ENCODE results near the gene COP1.

COP1 gene

GRCh38 chr1:176198413-176198812, 8.7 kb downstream of the COP1 start:
- DNase-seq = no peak

GRCh38 chr1:176196728-176197127, 10.4 kb downstream of the COP1 start:
- no peak for DNase-seq

- no peak for DNase-seq
These were observed 11.5 kb downstream of the COP1 start for GRCh38 chr1:176195547-176195946.

GRCh38 chr1:176193663-176194062, 13.4 kb downstream of the COP1 start:
- DNase-seq = peak; percentile 11

- peak; percentile 66 for DNase-seq
These were observed 14.1 kb downstream of the COP1 start for GRCh38 chr1:176193023-176193422.

- no peak for DNase-seq
These were observed 18.5 kb downstream of the COP1 start for GRCh38 chr1:176188604-176189003.

- no peak for DNase-seq
These were observed 20.1 kb downstream of the COP1 start for GRCh38 chr1:176187001-176187400.

GRCh38 chr1:176183618-176184017, 23.5 kb downstream of the COP1 start:
- peak; percentile 21 for DNase-seq

- DNase-seq = peak; percentile 8
These were observed 28.8 kb downstream of the COP1 start for GRCh38 chr1:176178316-176178715.

- peak; percentile 73 for DNase-seq
These were observed 29.3 kb downstream of the COP1 start for GRCh38 chr1:176177764-176178163.

GRCh38 chr1:176174108-176174507, 33.0 kb downstream of the COP1 start:
- no peak for DNase-seq

- no peak for DNase-seq
These were observed 34.9 kb downstream of the COP1 start for GRCh38 chr1:176172215-176172614.

- no peak for DNase-seq
These were observed 39.9 kb downstream of the COP1 start for GRCh38 chr1:176167210-176167609.

- no peak for DNase-seq
These were observed 41.5 kb downstream of the COP1 start for GRCh38 chr1:176165573-176165972.

- DNase-seq = peak; percentile 82
These were observed 42.9 kb downstream of the COP1 start for GRCh38 chr1:176164014-176164678.

GRCh38 chr1:176159993-176160392, 47.1 kb downstream of the COP1 start:
- DNase-seq = peak; percentile 39

GRCh38 chr1:176157995-176158394, 49.1 kb downstream of the COP1 start:
- DNase-seq = no peak

GRCh38 chr1:176149939-176150807, 56.9 kb downstream of the COP1 start:
- DNase-seq = no peak

- DNase-seq = no peak
These were observed 62.6 kb downstream of the COP1 start for GRCh38 chr1:176144526-176144925.

GRCh38 chr1:176142973-176143372, 64.1 kb downstream of the COP1 start:
- DNase-seq = no peak

GRCh38 chr1:176141449-176141848, 65.6 kb downstream of the COP1 start:
- no peak for DNase-seq

- no peak for DNase-seq
These were observed 70.2 kb downstream of the COP1 start for GRCh38 chr1:176136891-176137290.

- no peak for DNase-seq
These were observed 72.4 kb downstream of the COP1 start for GRCh38 chr1:176134666-176135065.

- DNase-seq = no peak
These were observed 84.8 kb downstream of the COP1 start for GRCh38 chr1:176122282-176122681.

Measured in activated CD4-positive, alpha-beta T cell treated with anti-CD3 and anti-CD28 coated beads, Interleukin-2, amount 50 U/mL, for 16 hours (primary cell).